HUES6 (cell line): ENCODE data around the gene SNX2.

Source experiments
- H3K27ac ChIP-seq: 2 replicates; pipeline ENCODE4 v1.7.0; 2013; ENCODE audit warnings: low read depth, mild to moderate bottlenecking, low read length, inconsistent platforms
- H3K27me3 ChIP-seq: 2 replicates; pipeline ENCODE4 v1.6.1; 2013; ENCODE audit warnings: low read length; ENCODE audit not compliant: control insufficient read depth, insufficient read depth
- H3K36me3 ChIP-seq: 2 replicates; pipeline ENCODE4 v1.6.1; 2013; ENCODE audit warnings: low read length; ENCODE audit not compliant: control insufficient read depth, insufficient read depth
- H3K4me1 ChIP-seq: 2 replicates; pipeline ENCODE4 v1.6.1; 2013; ENCODE audit warnings: low read length; ENCODE audit not compliant: control insufficient read depth, insufficient read depth
- H3K4me3 ChIP-seq: 2 replicates; pipeline ENCODE4 v1.5.1; 2013; ENCODE audit warnings: low read depth, low read length
- H3K9ac ChIP-seq: one replicate; pipeline ENCODE4 v1.6.1; 2013; ENCODE audit warnings: mild to moderate bottlenecking, low read length
- H3K9me3 ChIP-seq: 2 replicates; pipeline ENCODE4 v1.6.1; 2013; ENCODE audit warnings: low read depth, low read length; ENCODE audit not compliant: control insufficient read depth, insufficient read depth

SNX2 gene

DNA sequence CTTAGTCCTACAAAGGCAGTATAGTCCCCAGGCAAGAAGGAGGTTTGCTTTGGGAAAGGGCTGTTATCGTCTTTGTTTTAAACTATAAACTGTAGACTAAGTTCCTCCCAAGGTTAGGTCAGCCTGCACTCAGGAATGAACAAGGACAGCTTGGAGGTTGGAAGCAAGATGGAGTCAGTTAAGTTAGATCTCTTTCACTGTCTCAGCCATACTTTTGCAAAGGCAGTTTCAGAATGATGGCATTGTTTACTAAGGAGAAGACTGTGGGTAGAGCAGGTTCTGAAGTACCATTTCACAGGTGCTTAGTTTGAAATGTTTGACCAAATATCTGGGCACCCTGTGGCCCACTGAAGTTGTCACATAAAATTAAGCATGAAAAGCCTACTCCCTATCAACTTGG is 90.0 kb downstream of the SNX2 start:
- peaks cover 20% of the 10 kb centered on the region for H3K4me1 ChIP-seq

GRCh38 chr5:122870219-122870856 is 95.5 kb downstream of the SNX2 start:
- no peaks in the 10 kb centered on the region for H3K36me3 ChIP-seq
- H3K27me3 ChIP-seq: no peaks in the 10 kb centered on the region
- no peak overlapping the region for H3K9ac ChIP-seq
- H3K27ac ChIP-seq: no peak overlapping the region
- H3K9me3 ChIP-seq: no peaks in the 10 kb centered on the region
- no peak overlapping the region for H3K4me3 ChIP-seq
- peaks cover 18% of the 10 kb centered on the region for H3K4me1 ChIP-seq

More for the DNA sequence above, 90.0 kb downstream of the SNX2 start:
- H3K27me3 ChIP-seq: no peaks in the 10 kb centered on the region
- H3K27ac ChIP-seq: no peak overlapping the region
- no peaks in the 10 kb centered on the region for H3K36me3 ChIP-seq
- H3K9me3 ChIP-seq: no peaks in the 10 kb centered on the region
- H3K9ac ChIP-seq: no peak overlapping the region
- no peak overlapping the region for H3K4me3 ChIP-seq

DNA sequence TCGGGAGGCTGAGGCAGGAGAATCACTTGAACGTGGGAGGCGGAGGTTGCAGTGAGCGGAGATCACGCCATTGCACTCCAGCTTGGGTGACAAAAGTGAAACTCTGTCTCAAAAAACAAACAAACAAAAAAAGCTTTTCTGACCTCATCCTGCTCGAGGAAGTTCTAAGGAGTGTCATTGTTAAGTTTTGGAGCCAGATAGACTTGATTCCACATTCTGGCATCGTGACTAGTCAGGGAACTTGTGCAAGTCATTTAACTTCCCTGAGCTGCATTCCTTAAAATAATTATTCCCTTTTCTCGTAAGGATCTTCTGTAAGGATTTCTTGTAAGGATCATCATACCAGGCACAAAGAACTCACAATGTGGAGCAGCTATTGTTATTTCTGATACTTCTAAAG is 96.8 kb downstream of the SNX2 start:
- Histone ChIP-seq H3K9me3 (no peaks in the 10 kb centered on the region), H3K4me1 (peaks cover 18% of the 10 kb centered on the region)

GRCh38 chr5:122874179-122874875 is 99.4 kb downstream of the SNX2 start:
- peaks cover 14% of the 10 kb centered on the region for H3K4me1 ChIP-seq
- no peaks in the 10 kb centered on the region for H3K27me3 ChIP-seq

More for the DNA sequence above, 96.8 kb downstream of the SNX2 start:
- Histone ChIP-seq H3K36me3 (no peaks in the 10 kb centered on the region), H3K9ac (no peak overlapping the region), H3K27me3 (no peaks in the 10 kb centered on the region), H3K4me3 (no peak overlapping the region), H3K27ac (no peak overlapping the region)

DNA sequence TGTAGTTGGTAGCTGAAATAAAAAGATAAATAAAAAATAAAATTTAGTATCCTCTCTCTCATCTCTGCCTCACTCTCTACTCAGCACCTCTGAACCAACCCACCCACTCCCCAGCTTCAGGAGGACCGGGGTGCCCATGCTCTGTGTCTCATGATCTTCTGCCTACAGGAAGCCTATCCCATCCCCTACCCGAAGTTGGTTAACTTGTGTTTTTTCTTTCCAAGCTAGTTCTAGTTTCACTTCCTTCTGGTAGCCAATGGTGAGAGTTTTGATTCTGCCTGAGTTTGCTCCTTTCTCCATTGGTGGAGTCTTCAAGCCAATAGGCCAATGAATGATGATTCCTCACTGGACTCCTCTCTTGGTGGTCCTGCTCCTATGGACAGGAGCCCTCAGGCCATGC is 102.6 kb downstream of the SNX2 start:
- Histone ChIP-seq H3K9ac (no peak overlapping the region), H3K4me1 (no peaks in the 10 kb centered on the region), H3K27me3 (no peaks in the 10 kb centered on the region), H3K36me3 (no peaks in the 10 kb centered on the region), H3K27ac (no peak overlapping the region), H3K9me3 (no peaks in the 10 kb centered on the region), H3K4me3 (no peak overlapping the region)

More at GRCh38 chr5:122874179-122874875, 99.4 kb downstream of the SNX2 start:
- no peak overlapping the region for H3K27ac ChIP-seq
- no peak overlapping the region for H3K9ac ChIP-seq
- H3K36me3 ChIP-seq: no peaks in the 10 kb centered on the region
- no peak overlapping the region for H3K4me3 ChIP-seq
- H3K9me3 ChIP-seq: no peaks in the 10 kb centered on the region

- Histone ChIP-seq H3K27me3 (no peaks in the 10 kb centered on the region), H3K36me3 (no peaks in the 10 kb centered on the region), H3K4me1 (no peaks in the 10 kb centered on the region), H3K9ac (no peak overlapping the region), H3K27ac (no peak overlapping the region), H3K4me3 (no peak overlapping the region), H3K9me3 (no peaks in the 10 kb centered on the region)
Measured at GRCh38 chr5:122879076-122879475, 104.2 kb downstream of the SNX2 start.
